Activated CD8-positive, alpha-beta memory T cell treated with anti-CD3 and anti-CD28 coated beads, Interleukin-2, amount 50 U/mL, for 48 hours (primary cell): ENCODE measurements around the gene IKZF3.
A peak's percentile ranks its signal among the peaks of the same experiment; 100 is the strongest.

Source experiments
- DNase-seq: peaks from one replicate; pipeline ENCODE4 v3.0.0-alpha.2; 2020

The IKZF3 gene

GRCh38 chr17:39814497-39814896, 49.6 kb downstream of the IKZF3 start:
- no peak for DNase-seq

DNA sequence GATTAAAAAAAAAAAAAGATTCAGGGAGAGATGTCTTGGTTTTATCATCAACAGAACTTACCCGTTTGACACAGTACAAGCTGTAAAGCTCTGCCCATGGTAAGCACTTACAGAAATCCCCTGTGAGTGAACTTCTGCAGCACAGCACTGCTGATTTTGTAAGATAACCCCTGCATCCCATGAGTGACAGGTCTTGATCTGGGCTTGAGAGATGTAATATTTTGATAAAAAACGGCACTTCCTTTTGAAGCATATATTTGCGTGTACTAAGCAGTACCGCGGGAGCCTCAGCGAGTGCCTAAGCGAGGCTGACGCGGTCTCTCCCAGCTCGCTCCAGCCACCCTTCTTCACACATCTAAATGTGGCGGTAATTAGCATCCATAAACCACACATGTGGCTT, 50.5 kb downstream of the IKZF3 start:
- peak; percentile 65 for DNase-seq

GRCh38 chr17:39812466-39812865, 51.6 kb downstream of the IKZF3 start:
- DNase-seq = no peak

DNA sequence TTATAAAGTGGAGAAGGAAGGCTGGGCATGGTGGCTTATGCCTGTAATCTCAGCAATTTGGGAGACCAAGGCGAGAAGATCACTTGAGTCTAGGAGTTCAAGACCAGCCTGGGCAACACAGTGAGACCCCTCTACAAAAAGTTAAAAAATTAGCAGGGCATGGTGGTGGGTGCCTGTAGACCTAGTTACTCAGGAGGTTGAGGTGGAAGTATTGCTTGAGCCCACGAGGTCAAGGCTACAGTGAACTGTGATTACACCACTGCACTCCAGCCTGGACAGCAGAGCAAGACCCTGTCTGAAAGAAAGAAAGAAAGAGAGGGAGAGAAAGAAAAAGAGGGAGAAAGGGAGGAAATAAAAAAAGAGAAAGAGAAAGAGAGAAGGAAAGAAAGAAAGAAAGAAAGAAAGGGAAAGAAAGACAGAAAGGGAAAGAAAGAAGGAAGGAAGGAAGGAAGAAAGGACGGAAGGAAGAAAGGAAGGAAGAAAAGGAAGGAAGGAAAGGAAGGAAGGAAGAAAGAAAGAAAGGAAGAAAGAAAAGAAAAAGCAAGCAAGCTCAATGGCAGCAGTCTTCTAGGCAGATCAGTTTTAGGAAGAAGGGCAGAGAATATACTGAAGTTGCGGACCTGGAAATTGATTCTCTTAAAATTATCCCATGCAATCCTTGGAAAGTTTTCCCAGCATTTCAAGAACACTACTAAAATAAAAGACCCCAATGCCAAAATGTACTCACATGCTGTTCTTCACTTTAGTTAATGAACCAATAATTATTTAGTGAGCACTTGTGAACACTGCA, 53.0 kb downstream of the IKZF3 start:
- no peak for DNase-seq

DNA sequence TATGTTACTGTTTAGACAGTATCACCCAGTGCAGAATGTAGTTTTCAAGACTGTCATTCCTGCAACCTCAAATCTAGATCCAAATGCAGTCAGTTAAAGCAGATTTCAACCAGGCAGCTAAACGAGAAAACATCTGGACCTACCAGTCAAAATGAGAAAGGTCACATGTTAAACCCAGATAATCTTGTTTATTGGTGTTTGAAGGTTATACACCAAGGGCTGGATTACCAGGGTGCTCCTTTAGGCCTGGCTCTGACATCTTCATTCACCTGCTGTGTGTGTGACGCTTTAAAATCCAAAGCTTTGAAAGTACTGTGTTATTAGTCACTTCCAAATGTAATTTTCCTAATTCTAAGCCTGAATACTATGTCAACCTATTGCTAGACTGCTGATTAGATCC, 54.9 kb downstream of the IKZF3 start:
- no peak for DNase-seq

DNA sequence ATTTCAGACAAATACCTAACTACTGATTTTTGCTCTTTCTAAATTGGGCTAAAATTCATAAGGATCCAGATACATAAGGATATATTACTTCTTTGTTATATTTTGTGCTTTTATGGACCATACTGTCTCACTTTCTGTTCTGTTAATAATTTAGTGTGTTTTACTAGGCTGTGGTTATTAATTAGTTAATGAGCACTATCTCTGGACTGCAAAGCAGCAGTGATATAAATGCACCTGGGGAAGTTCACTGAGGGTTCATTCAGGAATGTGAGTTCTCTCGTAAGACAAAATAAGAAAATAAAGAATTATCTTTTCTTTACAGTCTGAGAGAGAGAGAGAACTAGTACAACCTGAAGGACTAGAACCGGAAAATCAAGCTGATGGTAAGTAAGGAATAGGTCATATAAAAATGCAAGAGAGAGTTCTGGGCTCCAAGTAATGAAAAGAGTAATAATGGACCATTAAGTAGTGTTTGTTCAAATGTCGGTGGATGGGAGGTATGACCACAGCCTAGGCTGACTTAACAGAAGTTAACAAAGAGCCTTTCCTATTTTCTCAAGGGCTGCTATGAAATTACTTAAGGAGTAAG, 55.6 kb downstream of the IKZF3 start:
- no peak for DNase-seq

- no peak for DNase-seq
Observed at GRCh38 chr17:39804839-39805238, 59.3 kb downstream of the IKZF3 start.

DNA sequence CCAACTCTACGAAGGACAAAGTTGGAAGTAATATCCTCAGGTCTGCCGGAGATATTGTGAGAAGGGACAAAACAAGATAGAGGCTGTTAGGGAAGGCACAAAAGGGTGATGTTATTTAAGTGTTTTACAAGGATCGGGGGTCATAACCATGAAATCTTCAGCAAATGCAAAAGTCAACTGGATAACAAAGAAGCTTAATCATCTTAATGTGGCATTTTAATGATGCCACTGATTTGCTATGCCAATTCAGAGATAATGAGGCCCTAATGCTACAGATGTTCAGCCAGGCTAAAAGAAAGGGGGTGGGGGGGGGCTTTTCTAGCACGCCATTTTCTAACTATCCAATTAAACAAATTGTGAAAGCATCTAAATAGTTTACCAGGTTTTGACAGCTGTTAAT, 63.1 kb downstream of the IKZF3 start:
- no peak for DNase-seq

- no peak for DNase-seq
Observed at GRCh38 chr17:39800540-39800939, 63.6 kb downstream of the IKZF3 start.

DNA sequence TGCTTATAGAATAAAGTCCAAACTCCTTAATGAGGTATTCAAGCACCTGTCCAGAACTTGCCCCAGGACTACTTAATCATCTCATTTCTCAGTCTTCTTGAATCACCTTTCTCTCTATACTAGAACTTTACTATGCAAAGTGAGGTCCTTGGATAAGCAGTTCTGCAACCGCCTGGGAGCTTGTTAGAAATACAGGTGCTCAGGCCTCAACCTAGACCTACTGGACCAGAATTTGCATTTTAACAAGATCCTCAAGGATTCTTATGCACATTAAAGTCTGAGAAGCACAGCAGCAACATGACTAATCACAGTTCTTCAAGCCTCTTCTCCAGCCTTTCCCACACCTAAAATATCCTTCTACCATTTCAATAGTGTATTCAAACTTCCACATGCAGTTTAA, 64.7 kb downstream of the IKZF3 start:
- no peak for DNase-seq

DNA sequence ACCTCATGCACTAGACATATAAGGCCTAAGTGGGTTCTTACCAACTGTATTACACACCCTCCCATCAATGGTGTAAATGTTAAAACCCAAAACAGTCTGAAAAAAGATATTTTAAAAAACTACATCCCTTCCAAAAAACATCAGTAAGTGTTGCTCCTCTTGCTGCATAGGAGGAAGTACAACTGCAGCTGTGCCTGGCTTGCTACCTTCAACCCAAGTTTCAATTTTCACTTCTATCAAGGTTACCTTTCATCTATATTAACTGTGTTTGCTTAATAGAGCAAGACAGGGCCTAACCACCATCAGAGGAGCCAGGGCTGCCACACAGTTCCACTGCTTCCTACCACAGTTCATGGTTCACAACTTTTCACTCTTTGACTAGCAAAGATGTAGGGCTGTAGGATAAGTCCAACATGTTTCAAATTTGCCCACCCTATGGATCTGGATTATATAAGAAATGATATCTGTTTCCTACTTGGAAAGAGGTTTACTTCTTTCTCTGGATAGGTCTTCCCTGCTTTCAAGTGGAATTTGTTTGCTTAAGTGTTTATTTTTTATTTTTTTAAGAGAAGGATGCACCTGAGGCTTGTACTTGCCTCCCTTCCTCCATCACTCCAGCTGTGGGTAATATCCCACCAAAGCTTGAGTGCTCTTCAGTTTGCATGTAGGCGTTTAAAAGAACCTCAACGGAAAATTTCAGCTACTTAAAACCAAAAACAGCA, 69.7 kb downstream of the IKZF3 start:
- DNase-seq = no peak

DNA sequence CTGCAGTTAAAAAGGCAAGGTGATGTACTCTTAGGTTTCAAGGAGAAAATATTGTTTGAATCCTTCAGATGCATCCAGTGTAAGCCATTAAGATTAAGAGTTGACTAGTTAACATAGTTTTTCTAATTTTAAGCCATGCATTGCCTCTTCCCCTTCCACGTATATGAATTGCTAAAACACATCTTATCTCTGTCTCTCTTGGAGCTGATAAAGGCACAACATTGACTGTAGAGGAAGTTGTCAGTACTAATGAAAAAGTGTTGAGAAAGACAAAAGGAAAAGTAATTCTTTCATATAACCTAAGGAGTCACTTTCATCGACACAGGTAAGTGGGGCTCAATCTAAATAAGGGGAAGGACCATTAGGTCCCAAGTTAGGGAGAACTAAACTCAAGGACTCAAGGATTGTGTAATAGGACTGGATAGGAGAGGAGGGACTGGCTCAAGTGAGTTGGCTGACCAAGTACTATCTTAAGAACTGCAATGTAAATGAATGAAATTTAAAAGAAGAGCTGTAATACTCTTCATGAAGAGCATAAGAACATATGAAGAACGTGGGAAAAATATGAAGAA, 70.7 kb downstream of the IKZF3 start:
- no peak for DNase-seq

- no peak for DNase-seq
Observed at GRCh38 chr17:39792526-39793221, 71.4 kb downstream of the IKZF3 start.

- DNase-seq = no peak
Observed at GRCh38 chr17:39791111-39791992, 72.8 kb downstream of the IKZF3 start.

- no peak for DNase-seq
Observed at GRCh38 chr17:39787743-39788484, 76.2 kb downstream of the IKZF3 start.

DNA sequence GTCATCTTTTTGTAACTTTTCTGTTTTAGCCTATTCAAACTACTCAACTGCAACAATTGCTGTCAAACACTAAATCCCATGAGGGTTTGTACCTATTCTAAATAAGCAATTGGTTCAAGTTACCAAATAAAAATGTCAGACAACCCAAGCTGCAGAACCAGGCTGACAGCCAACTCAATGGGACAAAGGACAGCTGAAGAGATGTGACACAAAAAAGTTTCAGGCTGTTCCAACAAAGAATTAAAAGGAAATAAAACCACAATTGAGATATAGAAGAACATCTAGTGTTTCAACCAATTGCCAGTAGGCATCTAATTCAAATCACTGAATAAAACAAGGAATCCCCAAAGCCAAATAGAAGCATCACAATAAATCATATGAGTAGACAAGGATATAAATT, 77.1 kb downstream of the IKZF3 start:
- no peak for DNase-seq

GRCh38 chr17:39782980-39783379, 81.1 kb downstream of the IKZF3 start:
- DNase-seq = no peak

- DNase-seq = no peak
Observed at GRCh38 chr17:39782481-39782880, 81.6 kb downstream of the IKZF3 start.

- no peak for DNase-seq
Observed at GRCh38 chr17:39781861-39782213, 82.3 kb downstream of the IKZF3 start.

- no peak for DNase-seq
Observed at GRCh38 chr17:39781031-39781860, 82.9 kb downstream of the IKZF3 start.
